Endothelial cell of umbilical vein (primary cell): ENCODE data around the gene GABARAPL1. TPM values are rescaled to one million over a fixed set of nuclear protein-coding genes. Genes with fewer than 3 reads are reported as not detected.

Experiments
- BruUV-seq: library from RNA; stranded (reverse); fragments of 400-500 nt; replicated peaks from 2 replicates; lab custom pipeline; 2021; lab: Mats Ljungman, UMichigan
- CTCF ChIA-PET: fragments of 300-600, 350-600 bp; sonication (Branson Sonifier 250); formaldehyde crosslinking; loops from one replicate; lab custom pipeline; 2021; ENCODE audit warnings: antibody characterized with exemption, inconsistent platforms; lab: Charles Lee
- POLR2A ChIA-PET: fragments of 300-600, 350-600 bp; sonication (Branson Sonifier 250); formaldehyde crosslinking; loops from one replicate; lab custom pipeline; 2021; ENCODE audit warnings: antibody characterized with exemption, inconsistent platforms; lab: Charles Lee
- DNase-seq: peaks from one replicate; pipeline ENCODE4 v3.0.0-alpha.2; 2011; ENCODE audit warnings: low read depth, low spot score
- FAIRE-seq: peaks from 2 replicates; lab custom pipeline; 2011; peaks lifted over from hg19 to GRCh38; lab: Jason Lieb, UNC
- H2AFZ ChIP-seq: 2 replicates; pipeline ENCODE4 v1.6.0; 2012; ENCODE audit warnings: low read depth, low read length, control low read depth, inconsistent platforms
- H3K27ac ChIP-seq: 2 replicates; pipeline ENCODE4 v1.5.1; 2011; ENCODE audit warnings: low read depth, mild to moderate bottlenecking, control low read depth, low read length, moderate library complexity; ENCODE audit not compliant: insufficient read depth
- H3K27me3 ChIP-seq, 2 experiments: 2 replicates each; pipeline versions ENCODE4 v1.6.0 to v1.6.1; 2011; ENCODE audit warnings: low read length in 2 of 2, mixed read lengths in 1 of 2; ENCODE audit not compliant: control insufficient read depth in 2 of 2, insufficient read depth in 2 of 2
- H3K36me3 ChIP-seq, 2 experiments: 2 replicates in 1 of 2; 3 replicates in 1 of 2; pipeline ENCODE4 v1.5.1; 2011; ENCODE audit warnings: low read length in 2 of 2, mild to moderate bottlenecking in 1 of 2, moderate library complexity in 1 of 2; ENCODE audit not compliant: control insufficient read depth in 2 of 2, insufficient read depth in 2 of 2; ENCODE audit errors: extremely low read depth in 1 of 2
- H3K4me1 ChIP-seq: 3 replicates; pipeline ENCODE4 v1.5.1; 2011; ENCODE audit warnings: mild to moderate bottlenecking, low read length; ENCODE audit not compliant: control insufficient read depth, insufficient read depth; ENCODE audit errors: extremely low read depth
- H3K4me2 ChIP-seq: 2 replicates; pipeline ENCODE4 v1.6.1; 2011; ENCODE audit warnings: low read length, control low read depth, mixed read lengths; ENCODE audit not compliant: insufficient read depth
- H3K4me3 ChIP-seq, 3 experiments: fragments of 200-600 bp in 1 of 3; sonication (generic), shearing (Covaris generic) in 1 of 3; replicated peaks in 1 of 3; 2 replicates each; pipeline ENCODE4 v1.5.1; 2011 to 2016; ENCODE audit warnings: control low read depth in 3 of 3, low read length in 3 of 3, mild to moderate bottlenecking in 2 of 3, inconsistent platforms in 1 of 3, low read depth in 1 of 3, moderate library complexity in 1 of 3; ENCODE audit not compliant: insufficient read depth in 1 of 3
- H3K79me2 ChIP-seq: 2 replicates; pipeline ENCODE4 v1.6.0; 2012; ENCODE audit warnings: low read length, inconsistent platforms; ENCODE audit not compliant: control insufficient read depth, insufficient read depth
- H3K9ac ChIP-seq: replicated peaks from 2 replicates; pipeline ENCODE3; 2011; ENCODE audit warnings: low read length, control low read depth; ENCODE audit not compliant: insufficient read depth; ENCODE audit errors: extremely low read depth
- H3K9me1 ChIP-seq: replicated peaks from 3 replicates; pipeline ENCODE4 v1.6.0; 2011; ENCODE audit warnings: mild to moderate bottlenecking, low read length; ENCODE audit not compliant: control insufficient read depth, insufficient read depth; ENCODE audit errors: extremely low read depth
- H3K9me3 ChIP-seq: replicated peaks from 2 replicates; pipeline ENCODE4 v1.5.1; 2012; ENCODE audit warnings: low read length, inconsistent platforms; ENCODE audit not compliant: control insufficient read depth, insufficient read depth
- H4K20me1 ChIP-seq: replicated peaks from 2 replicates; pipeline ENCODE3; 2011; ENCODE audit warnings: mild to moderate bottlenecking, low read length; ENCODE audit not compliant: control insufficient read depth, insufficient read depth; ENCODE audit errors: extremely low read depth
- CTCF ChIP-seq, 2 donors: IDR thresholded peaks; 1 replicate in 1 of 2; 2 replicates in 1 of 2; pipeline ENCODE4 v1.5.1; 2011; ENCODE audit warnings: low read length in 2 of 2, mild to moderate bottlenecking in 2 of 2, moderate library complexity in 2 of 2, control low read depth in 1 of 2, inconsistent platforms in 1 of 2, low read depth in 1 of 2; ENCODE audit not compliant: insufficient read depth in 1 of 2; ENCODE audit errors: extremely low read depth in 1 of 2
- EZH2 ChIP-seq: IDR thresholded peaks from 2 replicates; pipeline ENCODE4 v1.6.1; 2012; ENCODE audit warnings: borderline replicate concordance, low read depth, mild to moderate bottlenecking, moderate library complexity, low read length, inconsistent platforms; ENCODE audit not compliant: severe bottlenecking
- FOS ChIP-seq: IDR thresholded peaks from 2 replicates; pipeline ENCODE4 v1.6.1; 2011; ENCODE audit warnings: mild to moderate bottlenecking, low read length, moderate library complexity, borderline replicate concordance; ENCODE audit not compliant: insufficient read depth
- GATA2 ChIP-seq: IDR thresholded peaks from 2 replicates; pipeline ENCODE4 v1.7.0; 2011; ENCODE audit warnings: low read depth, mild to moderate bottlenecking, moderate library complexity, mixed read lengths, low read length; ENCODE audit not compliant: insufficient read length, insufficient read depth
- JUN ChIP-seq: IDR thresholded peaks from 2 replicates; pipeline ENCODE4 v1.6.1; 2011; ENCODE audit warnings: borderline replicate concordance, low read depth; ENCODE audit not compliant: insufficient read length, insufficient read depth
- MAX ChIP-seq: IDR thresholded peaks from 2 replicates; pipeline ENCODE4 v1.6.1; 2011; ENCODE audit not compliant: insufficient read depth, insufficient read length
- MYC ChIP-seq: IDR thresholded peaks from one replicate; pipeline ENCODE4 v1.6.1; 2011; ENCODE audit warnings: mild to moderate bottlenecking, low read depth, low read length
- POLR2A ChIP-seq: IDR thresholded peaks from 2 replicates; pipeline ENCODE4 v1.6.1; 2012; ENCODE audit warnings: low read depth, mild to moderate bottlenecking, control low read depth, low read length
- POLR2AphosphoS5 ChIP-seq: IDR thresholded peaks from 2 replicates; pipeline ENCODE4 v1.6.1; 2012; ENCODE audit warnings: low read depth, mild to moderate bottlenecking, control low read depth, low read length, moderate library complexity; ENCODE audit not compliant: insufficient read depth
- dilution Hi-C: fragments of 300-500 bp; cut with MboI; formaldehyde crosslinking; loops from one replicate; pipeline ENCODE4 v1.15.0; 2019; ENCODE audit warnings: low sequenced_read_pairs; ENCODE audit not compliant: extremely low pct_ligation_motif_present
- intact Hi-C: fragments of 100-400 bp; cut with micrococcal nuclease; formaldehyde crosslinking; loops from one replicate; pipeline ENCODE4 v1.10.0; 2022
- polyA plus RNA-seq, 4 experiments: library from polyadenylated mRNA; depleted of rRNA in 3 of 4; stranded (reverse) in 3 of 4; unstranded in 1 of 4; fragments of >200 nt; gene quantifications; 2 replicates each; pipeline versions ENCODE4 v1.2.1 to v1.2.3, GENCODE V29; 2011 to 2012; ENCODE audit warnings: missing spikeins in 1 of 4
- total RNA-seq: library from RNA; stranded (reverse); gene quantifications from 2 replicates; pipeline ENCODE4 v1.2.3, GENCODE V29; 2021

The GABARAPL1 gene
- total and polyA plus RNA-seq, 2 donors (not counting 3 experiments of a cell fraction or from before 2014, with no cell fraction given), result 59.4 to 65.6 TPM

- dilution Hi-C loops (no loop called here), intact Hi-C loops (no loop called here)
- BruUV-seq, result no TSS peak
- H3K4me1 ChIP-seq, result no peaks in the 10 kb centered on the region
- no peaks in the 10 kb centered on the region for H3K36me3 ChIP-seq
- POLR2A ChIA-PET, result no interaction called here
- DNase-seq (no peak), FAIRE-seq (no peak)
- H3K9me1 ChIP-seq, result no peaks in the 10 kb centered on the region
- H3K79me2 ChIP-seq, result no peaks in the 10 kb centered on the region
- no peak overlapping the region for H3K4me3 ChIP-seq
- no peak overlapping the region for H2AFZ ChIP-seq
- no peak overlapping the region for H3K4me2 ChIP-seq
- TF ChIP-seq MYC, result no peak
- no peak for TF ChIP-seq FOS
- no peak for TF ChIP-seq POLR2A
- TF ChIP-seq MAX, result no peak
- TF ChIP-seq CTCF (IDR thresholded peaks at IDR 0.05; ENCODE audit: extremely low read depth in 1 of 2, insufficient read depth in 1 of 2, low read depth in 1 of 2, low read length in 2 of 2), result no peak
- no peak for TF ChIP-seq GATA2
- no peak for TF ChIP-seq POLR2AphosphoS5
- no peak for TF ChIP-seq JUN
- TF ChIP-seq EZH2, result no peak
- no peak overlapping the region for H3K9ac ChIP-seq
- no peak overlapping the region for H3K27ac ChIP-seq
- H4K20me1 ChIP-seq, result no peaks in the 10 kb centered on the region
- H3K9me3 ChIP-seq, result no peaks in the 10 kb centered on the region
- peaks cover 12 to 18% of the 10 kb centered on the region in 2 experiments for H3K27me3 ChIP-seq
- CTCF ChIA-PET, result interaction anchor here (1.6 kb wide), 1 partner anchor 18 kb away, joined by 4 read pairs; no protein-coding TSS in a partner anchor
These were observed 36.6 kb upstream of the GABARAPL1 start for GRCh38 chr12:10175846-10176636.
